ENCODE data around the gene F7.

F7 gene

GRCh38 chr13:113069861-113070805 lies 35.5 kb upstream of the F7 start:
- no peaks in the 10 kb centered on the region for H3K9me3 ChIP-seq (ENCODE audit: control insufficient read depth, low read length)
- H3K4me1 ChIP-seq (ENCODE audit: control insufficient read depth, insufficient read depth, low read depth, low read length) = no peaks in the 10 kb centered on the region
- no peak overlapping the region for H4K91ac ChIP-seq (ENCODE audit: low read length)
- H2BK15ac ChIP-seq (ENCODE audit: low read depth, poor library complexity, severe bottlenecking) = no peak overlapping the region
- H3K23ac ChIP-seq (ENCODE audit: low read length in 2 of 2) = no peak overlapping the region
- H3K4me2 ChIP-seq (ENCODE audit: low read length, poor library complexity, severe bottlenecking) = no peak overlapping the region
- H3K27me3 ChIP-seq (ENCODE audit: control insufficient read depth in 1 of 2, insufficient read depth in 1 of 2, low read length in 2 of 2) = no peaks in the 10 kb centered on the region
- H3K27ac ChIP-seq (ENCODE audit: low read length, poor library complexity, severe bottlenecking) = no peak overlapping the region
- H4K8ac ChIP-seq (ENCODE audit: low read length) = no peak overlapping the region
- no peak overlapping the region for H2AFZ ChIP-seq (ENCODE audit: low read depth, low read length)
- no peak overlapping the region for H2BK5ac ChIP-seq (ENCODE audit: low read depth, low read length, poor library complexity, severe bottlenecking)
- H3K36me3 ChIP-seq (ENCODE audit: control insufficient read depth in 1 of 2, insufficient read depth in 2 of 2, low read depth in 1 of 2, low read length in 2 of 2) = peaks cover 10 to 16% of the 10 kb centered on the region in 2 experiments
- no peak for DNase-seq
- no peak overlapping the region for H2BK12ac ChIP-seq (ENCODE audit: low read length in 2 of 2)
- WGBS = 90% methylated on average over 41 of the region's 41 CpGs
- no peak overlapping the region for H3K4me3 ChIP-seq (ENCODE audit: insufficient read depth in 1 of 2, low read depth in 1 of 2, low read length in 2 of 2)
- no peak overlapping the region for H3K9ac ChIP-seq (ENCODE audit: low read length)
- H2BK120ac ChIP-seq (ENCODE audit: low read depth, low read length) = no peak overlapping the region
- H2AK5ac ChIP-seq (ENCODE audit: low read length, severe bottlenecking) = no peak overlapping the region
- H3K18ac ChIP-seq (ENCODE audit: low read depth in 1 of 2, low read length in 2 of 2) = no peak overlapping the region
- no peaks in the 10 kb centered on the region for H3K79me1 ChIP-seq (replicated peaks; ENCODE audit: low read length, poor library complexity, severe bottlenecking)
- H3K14ac ChIP-seq (ENCODE audit: low read length in 2 of 2) = no peak overlapping the region
- H3K4ac ChIP-seq (ENCODE audit: low read depth in 1 of 2, low read length in 2 of 2) = no peak overlapping the region

- no peaks in the 10 kb centered on the region for H3K27me3 ChIP-seq (ENCODE audit: control insufficient read depth in 1 of 2, insufficient read depth in 1 of 2, low read length in 2 of 2)
- no peak overlapping the region for H3K14ac ChIP-seq (ENCODE audit: low read length in 2 of 2)
- H3K4me1 ChIP-seq (ENCODE audit: control insufficient read depth, insufficient read depth, low read depth, low read length) = no peaks in the 10 kb centered on the region
- H3K9ac ChIP-seq (ENCODE audit: low read length) = no peak overlapping the region
- no peak overlapping the region for H3K27ac ChIP-seq (ENCODE audit: low read length, poor library complexity, severe bottlenecking)
- no peak overlapping the region for H2BK5ac ChIP-seq (ENCODE audit: low read depth, low read length, poor library complexity, severe bottlenecking)
- H2AFZ ChIP-seq (ENCODE audit: low read depth, low read length) = no peak overlapping the region
- no peak overlapping the region for H2BK12ac ChIP-seq (ENCODE audit: low read length in 2 of 2)
- no peak overlapping the region for H3K4ac ChIP-seq (ENCODE audit: low read depth in 1 of 2, low read length in 2 of 2)
- no peaks in the 10 kb centered on the region for H3K9me3 ChIP-seq (ENCODE audit: control insufficient read depth, low read length)
- H2BK120ac ChIP-seq (ENCODE audit: low read depth, low read length) = no peak overlapping the region
- H3K23ac ChIP-seq (ENCODE audit: low read length in 2 of 2) = no peak overlapping the region
- peaks cover 10 to 16% of the 10 kb centered on the region in 2 experiments for H3K36me3 ChIP-seq (ENCODE audit: control insufficient read depth in 1 of 2, insufficient read depth in 2 of 2, low read depth in 1 of 2, low read length in 2 of 2)
- H2BK15ac ChIP-seq (ENCODE audit: low read depth, poor library complexity, severe bottlenecking) = no peak overlapping the region
- WGBS = 88% methylated on average over 8 of the region's 8 CpGs
- no peak overlapping the region for H3K4me3 ChIP-seq (ENCODE audit: insufficient read depth in 1 of 2, low read depth in 1 of 2, low read length in 2 of 2)
- H3K79me1 ChIP-seq (replicated peaks; ENCODE audit: low read length, poor library complexity, severe bottlenecking) = no peaks in the 10 kb centered on the region
- no peak for DNase-seq
- no peak overlapping the region for H3K4me2 ChIP-seq (ENCODE audit: low read length, poor library complexity, severe bottlenecking)
- H4K8ac ChIP-seq (ENCODE audit: low read length) = no peak overlapping the region
- no peak overlapping the region for H4K91ac ChIP-seq (ENCODE audit: low read length)
- H3K18ac ChIP-seq (ENCODE audit: low read depth in 1 of 2, low read length in 2 of 2) = no peak overlapping the region
- H2AK5ac ChIP-seq (ENCODE audit: low read length, severe bottlenecking) = no peak overlapping the region
These were observed 34.7 kb upstream of the F7 start for GRCh38 chr13:113070855-113071254.

- Histone ChIP-seq H2BK12ac (ENCODE audit: low read length in 2 of 2) (no peak overlapping the region), H3K4me1 (ENCODE audit: control insufficient read depth, insufficient read depth, low read depth, low read length) (no peaks in the 10 kb centered on the region), H3K23ac (ENCODE audit: low read length in 2 of 2) (no peak overlapping the region), H3K79me1 (replicated peaks; ENCODE audit: low read length, poor library complexity, severe bottlenecking) (no peaks in the 10 kb centered on the region), H3K27ac (ENCODE audit: low read length, poor library complexity, severe bottlenecking) (no peak overlapping the region), H3K4ac (ENCODE audit: low read depth in 1 of 2, low read length in 2 of 2) (no peak overlapping the region), H3K36me3 (ENCODE audit: control insufficient read depth in 1 of 2, insufficient read depth in 2 of 2, low read depth in 1 of 2, low read length in 2 of 2) (peaks cover 10 to 16% of the 10 kb centered on the region in 2 experiments), H3K14ac (ENCODE audit: low read length in 2 of 2) (no peak overlapping the region), H4K91ac (ENCODE audit: low read length) (no peak overlapping the region), H3K9ac (ENCODE audit: low read length) (no peak overlapping the region), H4K8ac (ENCODE audit: low read length) (no peak overlapping the region), H3K4me3 (ENCODE audit: insufficient read depth in 1 of 2, low read depth in 1 of 2, low read length in 2 of 2) (no peak overlapping the region), H3K4me2 (ENCODE audit: low read length, poor library complexity, severe bottlenecking) (no peak overlapping the region), H3K9me3 (ENCODE audit: control insufficient read depth, low read length) (no peaks in the 10 kb centered on the region), H2BK5ac (ENCODE audit: low read depth, low read length, poor library complexity, severe bottlenecking) (no peak overlapping the region), H2BK15ac (ENCODE audit: low read depth, poor library complexity, severe bottlenecking) (no peak overlapping the region), H3K18ac (ENCODE audit: low read depth in 1 of 2, low read length in 2 of 2) (no peak overlapping the region), H2AFZ (ENCODE audit: low read depth, low read length) (no peak overlapping the region), H3K27me3 (ENCODE audit: control insufficient read depth in 1 of 2, insufficient read depth in 1 of 2, low read length in 2 of 2) (no peaks in the 10 kb centered on the region), H2AK5ac (ENCODE audit: low read length, severe bottlenecking) (no peak overlapping the region), H2BK120ac (ENCODE audit: low read depth, low read length) (no peak overlapping the region)
- 97% methylated on average over 2 of the region's 3 CpGs for WGBS
- no peak for DNase-seq
These were observed 33.2 kb upstream of the F7 start for GRCh38 chr13:113072376-113072775.

- Histone ChIP-seq H2BK15ac (ENCODE audit: low read depth, poor library complexity, severe bottlenecking) (no peak overlapping the region), H3K27ac (ENCODE audit: low read length, poor library complexity, severe bottlenecking) (no peak overlapping the region), H2BK12ac (ENCODE audit: low read length in 2 of 2) (no peak overlapping the region), H2BK120ac (ENCODE audit: low read depth, low read length) (no peak overlapping the region), H2BK5ac (ENCODE audit: low read depth, low read length, poor library complexity, severe bottlenecking) (no peak overlapping the region), H3K4me2 (ENCODE audit: low read length, poor library complexity, severe bottlenecking) (no peak overlapping the region), H3K36me3 (ENCODE audit: control insufficient read depth in 1 of 2, insufficient read depth in 2 of 2, low read depth in 1 of 2, low read length in 2 of 2) (peaks cover 10 to 16% of the 10 kb centered on the region in 2 experiments), H3K9me3 (ENCODE audit: control insufficient read depth, low read length) (no peaks in the 10 kb centered on the region), H3K27me3 (ENCODE audit: control insufficient read depth in 1 of 2, insufficient read depth in 1 of 2, low read length in 2 of 2) (peaks cover 0 to 2% of the 10 kb centered on the region in 2 experiments), H2AK5ac (ENCODE audit: low read length, severe bottlenecking) (no peak overlapping the region), H4K91ac (ENCODE audit: low read length) (no peak overlapping the region), H3K9ac (ENCODE audit: low read length) (no peak overlapping the region), H3K4me3 (ENCODE audit: insufficient read depth in 1 of 2, low read depth in 1 of 2, low read length in 2 of 2) (no peak overlapping the region), H4K8ac (ENCODE audit: low read length) (peak overlapping the region; percentile 23), H2AFZ (ENCODE audit: low read depth, low read length) (no peak overlapping the region), H3K79me1 (replicated peaks; ENCODE audit: low read length, poor library complexity, severe bottlenecking) (no peaks in the 10 kb centered on the region), H3K4me1 (ENCODE audit: control insufficient read depth, insufficient read depth, low read depth, low read length) (no peaks in the 10 kb centered on the region), H3K23ac (ENCODE audit: low read length in 2 of 2) (no peak overlapping the region), H3K18ac (ENCODE audit: low read depth in 1 of 2, low read length in 2 of 2) (no peak overlapping the region), H3K4ac (ENCODE audit: low read depth in 1 of 2, low read length in 2 of 2) (no peak overlapping the region), H3K14ac (ENCODE audit: low read length in 2 of 2) (no peak overlapping the region)
- WGBS = 91% methylated on average over 11 of the region's 11 CpGs
- DNase-seq = no peak
These were observed 31.6 kb upstream of the F7 start for GRCh38 chr13:113073942-113074341.

Data from mesenchymal stem cell (in vitro differentiated cells and primary cell).